HepG2 (cell line): ENCODE results near the gene RPS23. TPM values are rescaled to one million over a fixed set of nuclear protein-coding genes. Genes with fewer than 3 reads are reported as not detected.

ENCODE experiments used
- ATAC-seq: fragments of 200-7000 bp; cut with Tn5 transposase; 3 replicates; pipeline ENCODE4 v1.9.1; 2020; ENCODE audit warnings: mild to moderate bottlenecking, moderate library complexity
- BruUV-seq: library from RNA; stranded (reverse); fragments of 400-500 nt; replicated peaks from 2 replicates; lab custom pipeline; 2021; lab: Mats Ljungman, UMichigan
- CTCF ChIA-PET: fragments of 300-600 bp; formaldehyde crosslinking; extraction: SDS; loops from one replicate; lab custom pipeline; 2021; ENCODE audit warnings: low total read pairs, inconsistent platforms, low intra/inter-chr PET ratio; lab: Yijun Ruan, JAX
- POLR2A ChIA-PET: fragments of 350-600 bp; sonication (Branson Sonifier 250); formaldehyde crosslinking; loops from one replicate; lab custom pipeline; 2020; ENCODE audit warnings: antibody characterized with exemption, inconsistent platforms; lab: Yijun Ruan, JAX
- DNase-seq: peaks from one replicate; pipeline ENCODE4 v3.0.0-alpha.2; 2015; ENCODE audit warnings: low spot score
- FAIRE-seq: peaks from 3 replicates; lab custom pipeline; 2011; peaks lifted over from hg19 to GRCh38; lab: Jason Lieb, UNC
- H2AFZ ChIP-seq: one replicate; pipeline ENCODE4 v1.6.1; 2011; ENCODE audit warnings: low read length, inconsistent platforms
- H3K27ac ChIP-seq: fragments of 300-600 bp; 3 replicates; pipeline ENCODE4 v1.8.0; 2011; ENCODE audit warnings: mixed run types, mild to moderate bottlenecking, mixed read lengths, low read length, inconsistent platforms; ENCODE audit not compliant: insufficient read depth; ENCODE audit errors: extremely low read length
- H3K27me3 ChIP-seq, 2 experiments: fragments of 200-600 bp in 1 of 2; 2 replicates in 1 of 2; 3 replicates in 1 of 2; pipeline versions ENCODE4 v1.6.0 to v1.8.0; 2011; ENCODE audit warnings: low read length in 2 of 2, mild to moderate bottlenecking in 2 of 2, moderate library complexity in 2 of 2, inconsistent platforms in 1 of 2; ENCODE audit not compliant: insufficient read depth in 2 of 2, control insufficient read depth in 1 of 2
- H3K36me3 ChIP-seq, 2 experiments: fragments of 200-600 bp in 1 of 2; replicated peaks in 1 of 2; 2 replicates in 1 of 2; 3 replicates in 1 of 2; pipeline versions ENCODE4 v1.5.1 to v1.8.0; 2011; ENCODE audit warnings: low read length in 2 of 2, inconsistent platforms in 1 of 2; ENCODE audit not compliant: insufficient read depth in 2 of 2, control insufficient read depth in 1 of 2
- H3K4me1 ChIP-seq: 2 replicates; pipeline ENCODE4 v1.5.1; 2012; ENCODE audit warnings: low read length, inconsistent platforms; ENCODE audit not compliant: insufficient read depth
- H3K4me2 ChIP-seq: 2 replicates; pipeline ENCODE4 v1.6.0; 2011; ENCODE audit warnings: low read depth, low read length, inconsistent platforms
- H3K4me3 ChIP-seq, 3 experiments: fragments of 200-600 bp in 1 of 3; sonication (generic), shearing (Covaris generic) in 1 of 3; replicated peaks in 1 of 3; 2 replicates each; pipeline ENCODE4 v1.5.1; 2011 to 2016; ENCODE audit warnings: low read length in 3 of 3, inconsistent platforms in 2 of 3, low read depth in 2 of 3, mild to moderate bottlenecking in 2 of 3, control low read depth in 1 of 3, mixed read lengths in 1 of 3; ENCODE audit not compliant: insufficient read depth in 1 of 3
- H3K79me2 ChIP-seq: one replicate; pipeline ENCODE4 v1.6.1; 2011; ENCODE audit warnings: low read length, inconsistent platforms; ENCODE audit not compliant: insufficient read depth
- H3K9ac ChIP-seq: 2 replicates; pipeline ENCODE4 v1.6.0; 2011; ENCODE audit warnings: mild to moderate bottlenecking, low read depth, low read length, inconsistent platforms; ENCODE audit not compliant: insufficient read depth
- H3K9me3 ChIP-seq: 2 replicates; pipeline ENCODE4 v1.5.1; 2012; ENCODE audit warnings: mild to moderate bottlenecking, low read length
- H4K20me1 ChIP-seq: 2 replicates; pipeline ENCODE4 v1.6.0; 2011; ENCODE audit warnings: inconsistent platforms, mild to moderate bottlenecking, low read length, moderate library complexity; ENCODE audit not compliant: insufficient read depth
- ARHGAP35 ChIP-seq: sonication (generic); formaldehyde crosslinking; IDR thresholded peaks from 2 replicates; pipeline ENCODE4 v1.9.0; 2022; ENCODE audit warnings: mild to moderate bottlenecking, inconsistent platforms, moderate library complexity, missing genetic modification reagents, borderline replicate concordance
- ARID5B ChIP-seq: IDR thresholded peaks from 2 replicates; pipeline ENCODE4 v1.4.0; 2020; ENCODE audit warnings: mild to moderate bottlenecking, missing genetic modification reagents
- ATRX ChIP-seq: sonication (generic); formaldehyde crosslinking; IDR thresholded peaks from 2 replicates; pipeline ENCODE4 v1.4.0; 2020; ENCODE audit warnings: missing genetic modification reagents, borderline replicate concordance
- BCL6 ChIP-seq: IDR thresholded peaks from 2 replicates; pipeline ENCODE4 v1.6.1; 2016; ENCODE audit warnings: missing genetic modification reagents, missing compliant biosample characterization
- FOXP4 ChIP-seq: sonication (generic); formaldehyde crosslinking; IDR thresholded peaks from 2 replicates; pipeline ENCODE4 v1.4.0; 2020; ENCODE audit warnings: missing genetic modification reagents
- NR2F2 ChIP-seq: IDR thresholded peaks from 2 replicates; pipeline ENCODE4 v1.6.1; 2012; ENCODE audit warnings: low read depth, inconsistent platforms, borderline replicate concordance
- PITX1 ChIP-seq: sonication (generic); formaldehyde crosslinking; IDR thresholded peaks from 2 replicates; pipeline ENCODE4 v1.5.1; 2020; ENCODE audit warnings: mild to moderate bottlenecking, missing genetic modification reagents
- RARA ChIP-seq: IDR thresholded peaks from 2 replicates; pipeline ENCODE4 v1.6.1; 2016; ENCODE audit warnings: missing genetic modification reagents, missing compliant biosample characterization
- RXRA ChIP-seq: sonication (generic); formaldehyde crosslinking; IDR thresholded peaks from 2 replicates; pipeline ENCODE4 v1.5.1; 2020; ENCODE audit warnings: missing genetic modification reagents
- SOX13 ChIP-seq, 3 experiments: fragments of 450-650 bp in 1 of 3; sonication (generic) in 1 of 3; formaldehyde crosslinking in 1 of 3; IDR thresholded peaks in 2 of 3; conservative IDR thresholded peaks in 1 of 3; 2 replicates each; pipeline versions ENCODE4 v1.5.0 to v1.6.1; 2016 to 2020; ENCODE audit warnings: antibody characterized with exemption in 1 of 3, mild to moderate bottlenecking in 1 of 3, missing compliant biosample characterization in 1 of 3, missing genetic modification reagents in 1 of 3, moderate library complexity in 1 of 3
- SP4 ChIP-seq: sonication (generic); formaldehyde crosslinking; IDR thresholded peaks from 2 replicates; pipeline ENCODE4 v1.8.1; 2023; ENCODE audit warnings: mild to moderate bottlenecking, missing genetic modification reagents
- SP5 ChIP-seq: IDR thresholded peaks from 2 replicates; pipeline ENCODE4 v1.6.1; 2016; ENCODE audit warnings: low read depth, borderline replicate concordance
- TCF7 ChIP-seq: sonication (generic); IDR thresholded peaks from 2 replicates; pipeline ENCODE4 v1.6.1; 2016; ENCODE audit warnings: antibody characterized with exemption, low read depth
- ZMYM3 ChIP-seq: sonication (generic); formaldehyde crosslinking; IDR thresholded peaks from 2 replicates; pipeline ENCODE4 v1.5.1; 2020; ENCODE audit warnings: mild to moderate bottlenecking, missing genetic modification reagents
- ZMYM4 ChIP-seq: sonication (generic); formaldehyde crosslinking; IDR thresholded peaks from 2 replicates; pipeline ENCODE4 v1.8.1; 2023; ENCODE audit warnings: mild to moderate bottlenecking, missing genetic modification reagents
- ZNF230 ChIP-seq: sonication (generic); formaldehyde crosslinking; IDR thresholded peaks from 2 replicates; pipeline ENCODE4 v1.4.0; 2020; ENCODE audit warnings: mild to moderate bottlenecking, missing genetic modification reagents
- ZNF24 ChIP-seq: fragments of 450-650 bp; IDR thresholded peaks from 2 replicates; pipeline ENCODE4 v1.6.1; 2017; ENCODE audit warnings: antibody characterized with exemption, mild to moderate bottlenecking
- ZNF530 ChIP-seq: sonication (generic); formaldehyde crosslinking; IDR thresholded peaks from 2 replicates; pipeline ENCODE4 v1.5.0; 2020; ENCODE audit warnings: low read depth, mild to moderate bottlenecking, missing genetic modification reagents
- ZSCAN29 ChIP-seq: sonication (generic); formaldehyde crosslinking; conservative IDR thresholded peaks from 2 replicates; pipeline ENCODE4 v1.4.0; 2020; ENCODE audit warnings: mild to moderate bottlenecking, missing genetic modification reagents
- WGBS: methylation state at CpG from one replicate; pipeline ENCODE4 v1.1.6; 2017; ENCODE audit warnings: low lambda C conversion rate; 5-methylcytosine and 5-hydroxymethylcytosine counted together
- in situ Hi-C: cut with HindIII; loops from 2 replicates; pipeline ENCODE4 v1.10.0; 2017; ENCODE audit warnings: low pct_unique_long_range_greater_than_20kb; ENCODE audit not compliant: extremely low pct_ligation_motif_present
- intact Hi-C: fragments of 100-400 bp; cut with micrococcal nuclease; formaldehyde crosslinking; loops from one replicate; pipeline ENCODE4 v1.10.0; 2022; ENCODE audit not compliant: unreplicated experiment
- polyA plus RNA-seq, 8 experiments: library from polyadenylated mRNA; depleted of rRNA in 3 of 8; stranded (reverse) in 7 of 8; unstranded in 1 of 8; fragments of >200 nt; fragmentation: Illumina TruSeq in 4 of 8; extraction: Trizol in 4 of 8; gene quantifications; 2 replicates each; pipeline versions ENCODE4 v1.2.1 to v1.2.3, GENCODE V29; 2011 to 2016; ENCODE audit warnings: low read depth in 4 of 8, missing spikeins in 1 of 8, mixed read lengths in 1 of 8; ENCODE audit not compliant: insufficient read depth in 1 of 8
- total RNA-seq, 5 experiments: library from RNA; depleted of rRNA; stranded (reverse); fragments of >200 nt; fragmentation: Illumina TruSeq; extraction: Trizol; gene quantifications; 2 replicates each; pipeline ENCODE4 v1.2.3, GENCODE V29; 2016; ENCODE audit warnings: low read depth in 1 of 5

Gene RPS23
- total and polyA plus RNA-seq, 2 of the 13 experiments (the other 11 are each of a cell fraction or from before 2014, with no cell fraction given) = 3,088 to 3,235 TPM

GRCh38 chr5:82290005-82290404 is 11.9 kb upstream of the RPS23 start:
- POLR2A ChIA-PET = no interaction called here
- no TSS peak for BruUV-seq
- in situ Hi-C loops (no loop called here), intact Hi-C loops (no loop called here)
- Histone ChIP-seq H3K9ac (no peak overlapping the region), H3K27me3 (no peaks in the 10 kb centered on the region), H3K79me2 (no peaks in the 10 kb centered on the region), H3K4me2 (peak overlapping the region; percentile 44), H3K36me3 (no peaks in the 10 kb centered on the region), H2AFZ (no peak overlapping the region), H3K4me1 (peaks cover 28% of the 10 kb centered on the region), H3K4me3 (no peak overlapping the region), H3K27ac (no peak overlapping the region), H4K20me1 (no peaks in the 10 kb centered on the region), H3K9me3 (no peaks in the 10 kb centered on the region)
- CTCF ChIA-PET = no interaction called here
- WGBS = 9% methylated on average over 2 of the region's 2 CpGs
- DNase-seq (peak; percentile 48), FAIRE-seq (peak; percentile 54), ATAC-seq (peak; percentile 64)
- TF ChIP-seq ZMYM3 (no peak), RXRA (peak; percentile 24; the same call in 1 of the 2 replicates), ZSCAN29 (CRISPR knock-in tag) (no peak), ATRX (CRISPR knock-in tag) (no peak), NR2F2 (peak; percentile 42; the same call in 1 of the 2 replicates), SOX13 (IDR thresholded peaks at IDR 0.05) (no peak), SOX13 (CRISPR knock-in tag; conservative IDR thresholded peaks at IDR 0.05 in 1 of 2, IDR thresholded peaks at IDR 0.05 in 1 of 2) (peak in 1 of 2 experiments; percentile 53; a peak in 2 of 4 replicates), BCL6 (CRISPR knock-in tag) (0 out of 2 replicates have a peak, but pooled peaks have one; percentile 15), PITX1 (no peak), SP4 (CRISPR knock-in tag) (no peak), ZNF24 (no peak), RARA (CRISPR knock-in tag) (peak; percentile 21; the same call in 1 of the 2 replicates), ZNF530 (CRISPR knock-in tag) (no peak), TCF7 (no peak), ARHGAP35 (no peak), ZMYM4 (CRISPR knock-in tag) (0 out of 2 replicates have a peak, but pooled peaks have one; percentile 33), SP5 (peak; percentile 66), ARID5B (CRISPR knock-in tag) (0 out of 2 replicates have a peak, but pooled peaks have one; percentile 15), FOXP4 (CRISPR knock-in tag) (0 out of 2 replicates have a peak, but pooled peaks have one; percentile 20), ZNF230 (CRISPR knock-in tag) (no peak)
